Measurements from ENCODE around the gene OR5C1.

- TF ChIP-seq, protein P1, sequence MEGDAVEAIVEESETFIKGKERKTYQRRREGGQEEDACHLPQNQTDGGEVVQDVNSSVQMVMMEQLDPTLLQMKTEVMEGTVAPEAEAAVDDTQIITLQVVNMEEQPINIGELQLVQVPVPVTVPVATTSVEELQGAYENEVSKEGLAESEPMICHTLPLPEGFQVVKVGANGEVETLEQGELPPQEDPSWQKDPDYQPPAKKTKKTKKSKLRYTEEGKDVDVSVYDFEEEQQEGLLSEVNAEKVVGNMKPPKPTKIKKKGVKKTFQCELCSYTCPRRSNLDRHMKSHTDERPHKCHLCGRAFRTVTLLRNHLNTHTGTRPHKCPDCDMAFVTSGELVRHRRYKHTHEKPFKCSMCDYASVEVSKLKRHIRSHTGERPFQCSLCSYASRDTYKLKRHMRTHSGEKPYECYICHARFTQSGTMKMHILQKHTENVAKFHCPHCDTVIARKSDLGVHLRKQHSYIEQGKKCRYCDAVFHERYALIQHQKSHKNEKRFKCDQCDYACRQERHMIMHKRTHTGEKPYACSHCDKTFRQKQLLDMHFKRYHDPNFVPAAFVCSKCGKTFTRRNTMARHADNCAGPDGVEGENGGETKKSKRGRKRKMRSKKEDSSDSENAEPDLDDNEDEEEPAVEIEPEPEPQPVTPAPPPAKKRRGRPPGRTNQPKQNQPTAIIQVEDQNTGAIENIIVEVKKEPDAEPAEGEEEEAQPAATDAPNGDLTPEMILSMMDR (IDR thresholded peaks at IDR 0.05; ENCODE audit: low read depth, low read length, poor library complexity, severe bottlenecking): no peak
- TF ChIP-seq EZH2phosphoT487 (IDR thresholded peaks at IDR 0.05; ENCODE audit: borderline replicate concordance, low read length): no peak
These were observed 17.9 kb downstream of the OR5C1 start for GRCh38 chr9:122806661-122807060.

All from DOHH2 (cell line).